Measurements from ENCODE around the gene TOR1A.

Gene TOR1A

GRCh38 chr9:129866394-129867135 is 42.6 kb upstream of the TOR1A start:
- DNase-seq (ENCODE audit: extremely low read depth, low read depth) = no peak
- TF ChIP-seq CTCF (IDR thresholded peaks at IDR 0.05; ENCODE audit: low read depth, low read length) = no peak

GRCh38 chr9:129865668-129866320 is 41.9 kb upstream of the TOR1A start:
- DNase-seq (ENCODE audit: extremely low read depth, low read depth) = no peak
- no peak for TF ChIP-seq CTCF (IDR thresholded peaks at IDR 0.05; ENCODE audit: low read depth, low read length)

- TF ChIP-seq CTCF (IDR thresholded peaks at IDR 0.05; ENCODE audit: low read depth, low read length) = no peak
- no peak for DNase-seq (ENCODE audit: extremely low read depth, low read depth)
Observed at GRCh38 chr9:129864991-129865647, 41.2 kb upstream of the TOR1A start.

GRCh38 chr9:129863059-129863690 is 39.2 kb upstream of the TOR1A start:
- TF ChIP-seq CTCF (IDR thresholded peaks at IDR 0.05; ENCODE audit: low read depth, low read length) = no peak
- no peak for DNase-seq (ENCODE audit: extremely low read depth, low read depth)

GRCh38 chr9:129861447-129861827 is 37.5 kb upstream of the TOR1A start:
- TF ChIP-seq CTCF (IDR thresholded peaks at IDR 0.05; ENCODE audit: low read depth, low read length) = no peak
- no peak for DNase-seq (ENCODE audit: extremely low read depth, low read depth)

- DNase-seq (ENCODE audit: extremely low read depth, low read depth) = no peak
- no peak for TF ChIP-seq CTCF (IDR thresholded peaks at IDR 0.05; ENCODE audit: low read depth, low read length)
Observed at GRCh38 chr9:129860653-129861446, 36.9 kb upstream of the TOR1A start.

Data from AG09319 (cell line).